ENCODE results near the gene NGB. TPM values are rescaled to one million over a fixed set of nuclear protein-coding genes. Genes with fewer than 3 reads are reported as not detected.
"Not testable (repeated sequence)": the region's sequence is repeated elsewhere in the genome, so short reads cannot be mapped to it uniquely, and the experiment has no call there.

NGB gene
- total RNA-seq (1 to 10 TPM; 3.5 to 10.0 (median 9.5) TPM), polyA plus RNA-seq (1 to 10 TPM in 1 of 3 donors, not detected in 2; 1.9 TPM)

- Histone ChIP-seq H3K27ac (no peak within 1 kb of the TSS), H3K9me3 (peaks cover 0 to 2% (median 0%) of the 10 kb centered on the region in 4 donors), H3K27me3 (peaks cover 9 to 52% (median 18%) of the 10 kb centered on the region in 3 donors), H3K4me3 (no peak within 1 kb of the TSS), H3K4me1 (peaks cover 0 to 5% (median 0%) of the 10 kb centered on the region in 4 donors), H3K36me3 (no peaks in the 10 kb centered on the region)
- 17% methylated on average over 38 of the region's 38 CpGs for WGBS, 2 donors
- intact Hi-C loops (cut with DNase I) = no loop called here
- no peak for DNase-seq
- no peak for TF ChIP-seq EP300 (IDR thresholded peaks at IDR 0.05)
- no peak for TF ChIP-seq POLR2A (IDR thresholded peaks at IDR 0.05)
- no peak for TF ChIP-seq CTCF (IDR thresholded peaks at IDR 0.05)
- TF ChIP-seq POLR2AphosphoS5 (IDR thresholded peaks at IDR 0.05) = no peak
These were observed at the start of gene NGB for GRCh38 chr14:77271113-77271710. Gene NGB, minus strand, starts transcription at chr14:77271206. Its CDS starts 269 bp downstream, at chr14:77270937.

- Histone ChIP-seq H3K9me3 (no peaks in the 10 kb centered on the region), H3K27ac (peak within 1 kb of the TSS; percentile 94 to 99 (median 96)), H3K4me3 (peak within 1 kb of the TSS; percentile 87 to 99 (median 96)), H3K36me3 (no peaks in the 10 kb centered on the region), H3K4me1 (peaks cover 0 to 32% (median 28%) of the 10 kb centered on the region in 4 donors), H3K27me3 (no peaks in the 10 kb centered on the region)
- whole genome bisulfite sequencing, 2 donors = 0 to 1% methylated on average over 69 of the region's 69 CpGs
- TF ChIP-seq POLR2A (IDR thresholded peaks at IDR 0.05) (peak; percentile 32 to 41), CTCF (IDR thresholded peaks at IDR 0.05) (peak in 3 of 4 experiments; percentile 13 to 52 (median 51)), EP300 (IDR thresholded peaks at IDR 0.05) (no peak), POLR2AphosphoS5 (IDR thresholded peaks at IDR 0.05) (peak; percentile 75 to 83 (median 80))
- intact Hi-C loops (cut with DNase I) = loop anchor here (2.0 to 5.0 kb wide), 3 partner anchors 56 to 223 kb away; partner anchors contain the start of genes AHSA1, CIPC, SAMD15 and TMED8
- peak; percentile 97 for DNase-seq
These were observed 49.4 kb upstream of the NGB start, which contains the start of gene POMT2 for GRCh38 chr14:77320238-77320935. Gene POMT2, minus strand, starts transcription at chr14:77320883. Its CDS starts 202 bp downstream, at chr14:77320681.

GRCh38 chr14:77319422-77319821 lies 48.4 kb upstream of the NGB start:
- 71 to 77% methylated on average over 5 of the region's 5 CpGs for whole genome bisulfite sequencing, 2 donors
- H3K27me3 ChIP-seq = no peaks in the 10 kb centered on the region
- intact Hi-C loops (cut with DNase I) = loop anchor here (5.0 kb wide), 2 partner anchors 167 to 447 kb away; no protein-coding TSS in a partner anchor
- no peak overlapping the region for H3K4me3 ChIP-seq
- H3K9me3 ChIP-seq = no peaks in the 10 kb centered on the region
- no peaks in the 10 kb centered on the region for H3K36me3 ChIP-seq
- peaks cover 0 to 40% (median 38%) of the 10 kb centered on the region in 4 donors for H3K4me1 ChIP-seq
- peak overlapping the region in 3 of 4 donors; percentile 94 to 99 (median 98) for H3K27ac ChIP-seq
- TF ChIP-seq EP300 (IDR thresholded peaks at IDR 0.05) (no peak), POLR2A (IDR thresholded peaks at IDR 0.05) (no peak), CTCF (IDR thresholded peaks at IDR 0.05) (no peak), POLR2AphosphoS5 (IDR thresholded peaks at IDR 0.05) (no peak)
- peak; percentile 45 for DNase-seq

- 94 to 95% methylated on average over 11 of the region's 11 CpGs for whole genome bisulfite sequencing, 2 donors
- intact Hi-C loops (cut with DNase I) = loop anchor here (5.0 kb wide), 2 partner anchors 166 to 446 kb away; no protein-coding TSS in a partner anchor
- H3K36me3 ChIP-seq, H3K9me3 ChIP-seq, H3K27me3 ChIP-seq, H3K4me3 ChIP-seq, H3K27ac ChIP-seq: not testable (repeated sequence)
- H3K4me1 ChIP-seq = peaks cover 0 to 46% (median 44%) of the 10 kb centered on the region in 4 donors
- DNase-seq = peak; percentile 59
These were observed 47.8 kb upstream of the NGB start for GRCh38 chr14:77318756-77319155.

GRCh38 chr14:77318006-77318553 lies 47.1 kb upstream of the NGB start:
- peaks cover 0 to 51% (median 51%) of the 10 kb centered on the region in 4 donors for H3K4me1 ChIP-seq
- intact Hi-C loops (cut with DNase I) = loop anchor here (5.0 kb wide), 2 partner anchors 166 to 446 kb away; no protein-coding TSS in a partner anchor
- no peaks in the 10 kb centered on the region for H3K36me3 ChIP-seq
- TF ChIP-seq EP300 (IDR thresholded peaks at IDR 0.05) = no peak
- TF ChIP-seq CTCF (IDR thresholded peaks at IDR 0.05) = no peak
- TF ChIP-seq POLR2A (IDR thresholded peaks at IDR 0.05) = no peak
- no peak for TF ChIP-seq POLR2AphosphoS5 (IDR thresholded peaks at IDR 0.05)
- peak; percentile 41 for DNase-seq
- WGBS, 2 donors = 83 to 85% methylated on average over 5 of the region's 5 CpGs
- no peak overlapping the region for H3K4me3 ChIP-seq
- H3K27ac ChIP-seq = no peak overlapping the region
- H3K9me3 ChIP-seq = no peaks in the 10 kb centered on the region
- H3K27me3 ChIP-seq = no peaks in the 10 kb centered on the region

Measured in sigmoid colon (tissue), 7 donors.